HG02798 (cell line): Measurements from ENCODE around the gene SLC46A1.

Source experiments
- ATAC-seq: cut with Tn5 transposase; IDR thresholded peaks from one replicate; pipeline ENCODE4 v1.9.1; 2021; ENCODE audit warnings: mild to moderate bottlenecking; ENCODE audit not compliant: unreplicated experiment, poor library complexity

SLC46A1 gene

DNA sequence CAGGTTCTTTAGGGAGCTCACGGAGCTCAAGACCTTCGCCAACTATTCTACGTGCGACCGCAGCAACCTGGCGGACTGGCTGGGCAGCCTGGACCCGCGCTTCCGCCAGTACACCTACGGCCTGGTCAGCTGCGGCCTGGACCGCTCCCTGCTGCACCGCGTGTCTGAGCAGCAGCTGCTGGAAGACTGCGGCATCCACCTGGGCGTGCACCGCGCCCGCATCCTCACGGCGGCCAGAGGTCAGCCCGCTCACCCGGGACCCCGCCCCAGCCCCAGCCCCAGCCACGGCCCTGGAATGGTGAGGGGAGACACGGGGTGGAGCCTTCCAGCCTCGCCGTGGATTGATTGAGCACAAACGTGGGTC is 21.0 kb downstream of the SLC46A1 start:
- peak; percentile 24 for ATAC-seq

- peak; percentile 79 for ATAC-seq
These were observed 21.6 kb downstream of the SLC46A1 start for GRCh38 chr17:28384281-28385036.

- ATAC-seq = no peak
These were observed 24.7 kb downstream of the SLC46A1 start for GRCh38 chr17:28381141-28381825.

DNA sequence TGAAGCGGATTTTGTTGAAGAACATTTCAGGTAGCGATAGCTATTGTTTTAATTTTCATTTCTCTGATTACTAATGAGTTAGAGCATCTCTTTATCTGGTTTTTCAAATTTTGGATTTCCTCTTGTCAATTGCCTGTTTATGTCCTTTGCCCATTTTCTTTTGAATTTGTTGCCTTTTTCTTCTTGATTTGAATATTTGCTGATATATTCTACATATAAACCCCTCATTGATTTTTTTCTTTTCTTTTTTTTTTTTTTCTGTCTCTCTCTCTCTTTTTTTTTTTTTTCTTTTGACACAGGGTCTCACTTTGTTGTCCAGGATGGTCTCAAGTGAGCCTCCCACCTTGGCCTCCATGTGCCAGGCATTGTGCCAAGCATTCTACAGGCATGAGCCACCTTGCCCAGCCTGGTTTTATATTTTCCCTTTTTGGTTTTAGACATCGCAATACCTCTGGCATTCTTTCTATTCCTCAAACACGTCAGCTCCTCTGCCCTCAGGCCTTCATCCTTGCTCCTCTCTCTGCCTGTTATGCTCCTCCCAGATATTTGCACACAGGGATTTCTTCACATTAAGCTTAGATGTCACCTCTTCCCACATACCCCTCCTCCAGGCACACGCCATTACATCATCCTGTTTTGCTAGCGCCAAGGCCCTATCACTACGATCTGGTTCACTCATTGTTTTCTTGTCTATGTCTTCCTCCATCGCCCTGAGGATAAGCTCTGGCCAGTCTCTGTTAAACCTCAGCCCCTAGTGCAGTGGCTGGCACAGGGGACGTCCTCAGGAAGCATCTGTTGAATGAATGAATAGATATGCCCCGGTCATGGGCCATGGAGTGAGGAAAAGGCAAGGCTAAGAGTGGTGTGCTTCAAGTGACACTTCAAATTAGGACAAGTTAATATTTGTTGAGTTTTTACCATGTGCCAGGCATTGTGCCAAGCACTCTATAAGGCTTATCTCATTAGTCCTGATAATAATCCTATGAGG is 25.9 kb downstream of the SLC46A1 start:
- no peak for ATAC-seq

GRCh38 chr17:28372945-28373274 is 33.1 kb downstream of the SLC46A1 start:
- ATAC-seq = no peak

DNA sequence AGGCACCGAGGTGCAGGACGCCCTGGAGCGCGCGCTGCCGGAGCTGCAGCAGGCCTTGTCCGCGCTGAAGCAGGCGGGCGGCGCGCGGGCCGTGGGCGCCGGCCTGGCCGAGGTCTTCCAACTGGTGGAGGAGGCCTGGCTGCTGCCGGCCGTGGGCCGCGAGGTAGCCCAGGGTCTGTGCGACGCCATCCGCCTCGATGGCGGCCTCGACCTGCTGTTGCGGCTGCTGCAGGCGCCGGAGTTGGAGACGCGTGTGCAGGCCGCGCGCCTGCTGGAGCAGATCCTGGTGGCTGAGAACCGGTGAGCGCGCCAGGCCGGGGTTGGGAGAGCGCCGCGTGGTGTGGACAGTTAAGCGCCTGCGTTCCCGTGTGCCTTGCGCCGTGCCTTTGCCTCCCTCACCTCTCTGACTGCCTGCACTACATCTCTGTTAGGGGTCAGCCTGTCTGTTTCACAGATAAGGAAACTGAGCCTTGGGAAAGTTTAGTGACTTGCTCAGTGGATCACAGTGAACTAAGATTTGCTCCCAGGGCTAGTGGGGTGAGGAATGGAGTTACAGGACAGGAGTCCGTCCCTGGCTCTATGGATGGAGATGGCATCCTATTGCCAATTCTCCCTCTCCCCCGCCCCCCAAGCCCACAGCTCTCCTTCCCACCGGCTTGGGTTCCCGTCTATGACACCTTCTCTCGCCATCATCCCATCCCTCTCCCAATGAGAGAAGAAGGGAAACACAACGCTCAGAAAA is 33.6 kb downstream of the SLC46A1 start:
- peak; percentile 15 for ATAC-seq

DNA sequence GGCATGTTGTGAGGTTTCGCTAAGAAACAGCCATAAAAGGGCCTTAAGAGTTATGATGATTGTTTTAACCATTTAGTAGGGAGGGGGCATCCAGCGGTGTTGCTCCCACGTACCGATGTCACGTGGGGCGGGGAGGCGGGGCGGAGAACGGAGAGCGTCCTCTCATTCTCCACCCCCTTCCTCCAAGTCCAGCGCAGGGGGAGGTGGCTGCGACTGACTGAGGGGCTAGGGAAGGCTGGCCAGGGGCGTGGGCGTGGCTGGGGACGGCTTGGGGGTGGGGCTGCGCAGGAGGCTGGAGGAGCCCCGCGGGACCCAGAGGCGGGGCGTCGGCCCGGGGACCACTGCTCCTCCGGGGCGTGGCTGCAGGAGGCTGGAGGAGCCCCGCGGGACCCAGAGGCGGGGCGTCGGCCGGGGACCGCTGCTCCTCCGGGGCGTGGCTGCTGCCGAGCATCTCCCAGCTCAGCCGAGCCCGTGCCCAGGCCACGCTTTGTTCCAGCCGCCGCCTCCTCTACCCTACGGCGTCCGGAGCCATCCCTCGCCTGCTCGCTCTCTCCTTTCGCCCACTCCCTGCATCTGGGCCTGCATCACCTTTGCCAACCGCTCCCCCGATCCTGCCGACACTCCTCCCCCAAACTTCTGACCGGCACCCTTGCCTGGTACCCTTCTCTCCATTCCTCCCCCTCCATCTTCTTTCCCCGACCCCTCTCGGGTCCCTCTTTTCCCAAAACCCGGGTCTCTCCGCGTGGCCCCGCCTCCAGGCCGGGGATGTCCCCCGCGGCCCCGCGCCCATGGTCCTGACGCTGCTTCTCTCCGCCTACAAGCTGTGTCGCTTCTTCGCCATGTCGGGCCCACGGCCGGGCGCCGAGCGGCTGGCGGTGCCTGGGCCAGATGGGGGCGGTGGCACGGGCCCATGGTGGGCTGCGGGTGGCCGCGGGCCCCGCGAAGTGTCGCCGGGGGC is 34.5 kb downstream of the SLC46A1 start, which contains the start of gene SARM1:
Gene SARM1 (plus strand): TSS at position 450 of the 958 bp plus-strand sequence. CDS start 339 bp downstream, at position 789.
- ATAC-seq = peak; percentile 87

- ATAC-seq = no peak
These were observed 35.3 kb downstream of the SLC46A1 start for GRCh38 chr17:28370744-28371103.

DNA sequence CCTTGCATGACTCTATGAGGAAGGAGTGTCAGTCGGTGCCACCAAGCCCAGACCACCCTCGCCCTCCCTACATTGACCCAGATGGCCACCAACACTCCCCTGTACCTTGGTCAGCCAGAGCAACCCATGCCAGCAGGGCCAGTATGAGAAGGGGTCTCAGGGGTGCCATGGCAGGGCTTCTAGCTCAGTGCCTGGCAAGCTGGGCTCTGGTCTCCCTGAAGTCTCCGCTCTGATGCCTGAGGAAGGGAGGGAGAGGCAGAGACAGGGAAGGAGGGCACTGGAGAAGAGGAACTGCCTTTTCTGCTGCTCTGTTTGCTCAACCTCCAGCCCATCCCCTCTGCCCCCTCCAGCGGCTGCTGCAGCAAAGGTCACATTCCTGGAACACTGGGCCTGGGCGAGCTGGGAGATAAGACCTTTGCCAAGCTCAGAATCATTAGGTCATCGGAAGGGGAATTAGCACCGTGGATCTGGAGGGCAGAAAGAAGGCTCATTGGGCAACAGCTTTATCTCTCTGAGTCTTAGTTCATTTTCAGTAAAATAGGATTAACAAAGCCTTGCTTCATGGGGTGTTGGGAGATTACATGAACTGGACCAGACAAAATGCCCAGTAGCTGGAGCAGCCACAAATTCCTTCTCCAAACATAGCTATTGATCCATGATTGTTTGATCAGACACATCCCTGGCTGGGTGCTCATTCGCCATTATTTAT is 35.8 kb downstream of the SLC46A1 start, which contains the start of gene VTN:
Gene VTN (minus strand): TSS at position 273 of the 709 bp plus-strand sequence. CDS start 104 bp downstream, at position 169.
- no peak for ATAC-seq

DNA sequence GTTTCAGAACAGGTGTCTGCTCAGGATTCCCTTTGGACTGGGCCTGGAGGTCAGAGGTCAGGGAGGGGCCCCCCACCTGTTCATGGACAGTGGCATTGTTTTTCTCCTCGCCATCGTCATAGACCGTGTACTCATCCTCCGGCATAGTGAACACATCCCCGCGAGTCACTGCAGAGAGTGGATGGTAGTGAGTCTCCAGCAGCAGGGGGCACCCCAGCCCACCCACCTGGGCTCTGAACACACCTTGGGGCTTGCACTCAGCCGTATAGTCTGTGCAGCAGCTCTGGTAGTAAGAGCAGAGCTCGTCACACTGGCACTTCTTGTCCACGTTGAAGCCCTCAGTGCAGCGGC is 36.4 kb downstream of the SLC46A1 start:
- ATAC-seq = no peak

GRCh38 chr17:28368915-28369683 is 36.9 kb downstream of the SLC46A1 start:
- ATAC-seq = no peak

GRCh38 chr17:28368306-28368831 is 37.6 kb downstream of the SLC46A1 start:
- ATAC-seq = no peak

GRCh38 chr17:28367641-28368305 is 38.2 kb downstream of the SLC46A1 start:
- ATAC-seq = no peak

DNA sequence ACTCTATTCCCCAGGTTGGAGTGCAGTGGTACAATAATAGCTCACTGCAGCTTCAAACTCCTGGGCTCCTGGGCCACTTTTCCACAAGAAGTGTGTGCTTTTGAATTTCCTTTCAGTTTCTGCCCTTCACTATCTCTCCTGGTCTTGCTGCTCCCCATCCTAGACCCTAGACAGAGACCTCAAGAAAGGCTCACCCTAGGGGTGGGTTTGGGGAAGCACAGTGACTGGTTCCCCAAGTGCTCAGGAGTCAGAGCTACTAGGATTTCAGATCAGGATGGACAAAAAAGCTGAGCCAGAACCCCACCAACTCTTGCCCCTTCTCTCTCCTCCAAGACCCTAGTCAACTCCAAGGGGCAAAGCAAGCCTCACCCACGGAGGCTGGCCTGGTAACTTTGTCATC is 39.4 kb downstream of the SLC46A1 start:
- no peak for ATAC-seq

GRCh38 chr17:28365487-28365886 is 40.5 kb downstream of the SLC46A1 start:
- ATAC-seq = no peak

DNA sequence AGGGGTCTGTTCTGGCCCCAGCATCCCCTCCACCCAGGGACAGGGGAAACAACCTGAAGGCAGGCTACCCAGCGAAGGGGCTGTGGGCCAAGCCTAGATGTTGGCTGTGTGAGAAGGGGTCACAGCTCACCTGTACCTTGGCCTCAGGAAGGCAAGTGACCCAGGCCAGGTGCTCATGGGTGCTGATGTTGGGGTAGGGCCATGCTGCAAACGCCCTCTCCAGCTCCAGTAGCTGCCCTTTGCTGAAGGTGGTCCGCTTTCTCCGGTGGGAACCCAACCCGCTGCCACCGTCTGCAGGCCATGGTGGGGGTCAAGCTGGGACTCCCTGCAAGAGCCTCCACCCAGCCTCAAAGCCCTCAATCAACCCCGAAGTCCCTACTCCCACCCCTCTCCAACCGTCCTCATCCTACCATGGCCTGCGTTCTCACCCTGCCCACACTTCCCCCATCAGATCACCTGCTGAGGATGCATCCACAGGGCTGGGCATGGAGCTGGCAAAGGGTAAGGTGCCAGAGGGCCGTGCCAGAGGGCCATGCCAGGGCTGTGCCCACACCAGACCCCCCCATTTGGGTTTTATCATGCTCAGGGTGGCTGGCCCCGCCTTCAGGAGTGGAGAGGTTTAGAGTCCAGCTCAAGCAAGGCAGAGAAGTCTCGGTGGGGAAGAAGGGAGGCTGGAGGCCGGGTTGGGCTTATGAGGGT is 41.2 kb downstream of the SLC46A1 start, which contains the start of gene SEBOX:
Gene SEBOX (minus strand): TSS at position 535 of the 699 bp plus-strand sequence. CDS start 48 bp downstream, at position 487.
- ATAC-seq = no peak
